ENCODE data around the gene SLC25A25.
"Not testable (repeated sequence)": the region's sequence is repeated elsewhere in the genome, so short reads cannot be mapped to it uniquely, and the experiment has no call there.

Gene SLC25A25

DNA sequence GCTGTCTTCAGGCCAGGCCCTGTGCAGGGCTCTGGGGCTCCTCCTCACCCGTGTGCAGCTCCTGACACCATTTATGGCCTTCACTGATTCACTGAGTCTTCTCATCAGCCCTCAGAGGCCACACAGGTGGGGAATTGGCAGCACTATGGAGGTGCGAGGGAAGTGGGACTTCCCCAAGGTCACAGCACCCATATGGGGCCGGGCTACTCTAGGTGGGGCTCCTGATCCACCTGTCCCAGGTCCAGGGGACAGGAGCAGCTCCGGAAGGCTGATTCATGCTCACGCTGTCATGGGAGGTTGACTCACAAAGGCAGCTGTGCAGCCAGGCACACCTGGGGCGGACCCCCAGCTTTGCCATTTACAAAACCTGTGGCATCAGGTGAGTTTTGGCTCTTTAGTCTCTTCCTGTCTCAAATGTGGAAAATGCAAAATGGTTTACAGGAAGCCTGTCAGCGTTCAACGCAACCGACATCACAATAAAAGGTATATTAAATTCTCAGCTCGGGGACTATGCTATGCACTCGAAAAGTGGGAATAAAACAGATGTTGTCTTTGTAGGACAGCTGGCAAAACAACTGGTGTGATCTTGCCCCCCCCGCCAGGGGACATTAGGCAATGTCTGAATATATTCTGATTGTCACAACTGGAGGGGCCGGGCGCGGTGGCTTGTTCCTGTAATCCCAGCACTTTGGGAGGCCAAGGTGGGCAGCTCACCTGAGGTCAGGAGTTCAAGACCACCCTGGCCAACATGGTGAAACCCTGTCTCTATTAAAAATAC, 15.9 kb upstream of the SLC25A25 start:
- DNase-seq (ENCODE audit: low spot score), result no peak

DNA sequence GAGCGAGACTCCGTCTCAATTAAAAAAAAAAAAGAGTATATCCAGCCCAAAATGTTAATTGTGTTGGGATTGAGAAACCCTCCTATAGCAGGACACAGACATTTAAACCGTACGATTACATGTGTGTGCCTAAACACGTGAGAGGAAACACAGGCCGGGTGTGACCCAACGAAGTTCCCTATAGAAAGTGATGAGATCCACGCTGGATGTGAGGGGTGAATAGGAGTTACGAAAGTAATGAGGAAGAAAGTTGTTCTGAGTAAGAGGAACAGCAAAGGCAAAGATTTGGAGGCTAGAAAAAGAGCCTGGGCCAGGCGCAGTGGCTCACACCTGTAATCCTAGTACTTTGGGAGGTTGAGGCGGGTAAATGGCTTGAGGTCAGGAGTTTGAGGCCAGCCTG, 14.5 kb upstream of the SLC25A25 start:
- no peak for DNase-seq (ENCODE audit: low spot score)

- DNase-seq (ENCODE audit: low spot score), result no peak
Observed at GRCh38 chr9:128054087-128054486, 13.9 kb upstream of the SLC25A25 start.

- no peak for DNase-seq (ENCODE audit: low spot score)
Observed at GRCh38 chr9:128055344-128056040, 12.5 kb upstream of the SLC25A25 start.

- no peak for DNase-seq (ENCODE audit: low spot score)
Observed at GRCh38 chr9:128056086-128056485, 11.9 kb upstream of the SLC25A25 start.

DNA sequence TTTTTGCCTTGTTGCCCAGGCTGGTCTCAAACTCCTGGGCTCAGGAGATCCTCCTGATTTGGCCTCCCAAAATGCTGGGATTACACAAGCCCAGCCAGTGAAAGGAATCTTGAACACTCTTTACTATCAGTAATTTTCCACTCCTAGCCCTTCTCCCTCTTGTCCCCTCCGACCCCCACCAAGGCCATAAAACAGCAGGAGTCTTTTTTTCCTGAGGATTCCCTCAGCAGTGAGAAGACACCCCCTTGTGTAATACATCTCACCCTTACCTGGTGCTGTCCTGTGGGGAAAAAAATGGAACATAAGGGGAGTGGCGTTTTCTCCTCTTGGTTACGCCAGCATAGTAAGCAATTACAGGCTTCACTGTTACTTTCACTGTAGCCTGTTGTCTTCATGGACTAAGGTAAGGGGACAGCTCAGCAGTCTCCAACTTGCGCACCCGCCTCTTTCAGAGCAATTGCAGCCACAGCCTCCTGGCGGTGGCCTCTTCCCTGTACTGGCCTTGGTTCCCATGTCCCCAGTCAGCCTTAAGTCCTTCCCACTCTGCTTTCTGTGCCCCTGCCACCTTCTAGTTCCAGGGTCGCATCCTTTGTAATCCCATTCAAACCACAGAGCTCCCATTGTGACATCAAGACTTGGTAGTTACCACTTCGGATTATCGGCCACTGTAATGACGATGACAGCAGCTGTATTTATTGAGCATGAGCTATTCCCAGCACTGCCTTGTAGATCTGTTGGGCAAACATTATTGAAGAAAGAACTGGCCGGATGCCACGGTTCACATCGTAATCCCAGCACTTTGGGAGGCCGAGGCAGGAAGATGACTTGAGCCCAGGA, 10.9 kb upstream of the SLC25A25 start:
- DNase-seq (ENCODE audit: low spot score), result no peak

- no peak for DNase-seq (ENCODE audit: low spot score)
Observed at GRCh38 chr9:128057724-128058409, 10.2 kb upstream of the SLC25A25 start.

DNA sequence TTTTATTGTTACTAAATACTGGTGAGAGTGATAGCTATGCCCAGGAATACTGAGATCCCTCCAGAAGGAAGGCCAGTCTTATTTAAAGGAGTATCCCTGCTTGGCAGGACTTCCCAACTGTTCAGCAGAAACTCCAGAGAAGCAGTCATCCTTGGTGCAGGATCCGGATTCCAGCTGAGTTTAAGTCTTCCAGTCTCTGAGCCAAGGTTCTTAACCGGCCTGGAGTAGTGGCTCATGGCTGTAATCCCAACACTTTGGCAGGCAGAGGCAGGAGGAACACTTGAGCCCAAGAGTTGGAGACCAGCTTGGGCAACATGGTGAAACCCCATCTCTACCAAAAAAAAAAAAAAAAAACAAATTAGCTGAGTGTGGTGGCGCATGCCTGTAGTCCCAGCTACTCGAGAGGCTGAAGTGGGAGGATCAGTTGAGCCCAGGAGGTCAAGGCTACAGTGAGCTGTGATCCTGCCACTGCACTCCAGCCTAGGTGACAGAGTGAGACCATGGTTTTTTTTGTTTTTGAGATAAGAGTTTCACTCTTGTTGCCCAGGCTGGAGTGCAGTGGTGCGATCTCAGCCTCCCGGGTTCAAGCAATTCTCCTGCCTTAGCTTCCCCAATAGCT, 8.6 kb upstream of the SLC25A25 start:
- DNase-seq (ENCODE audit: low spot score), result no peak

DNA sequence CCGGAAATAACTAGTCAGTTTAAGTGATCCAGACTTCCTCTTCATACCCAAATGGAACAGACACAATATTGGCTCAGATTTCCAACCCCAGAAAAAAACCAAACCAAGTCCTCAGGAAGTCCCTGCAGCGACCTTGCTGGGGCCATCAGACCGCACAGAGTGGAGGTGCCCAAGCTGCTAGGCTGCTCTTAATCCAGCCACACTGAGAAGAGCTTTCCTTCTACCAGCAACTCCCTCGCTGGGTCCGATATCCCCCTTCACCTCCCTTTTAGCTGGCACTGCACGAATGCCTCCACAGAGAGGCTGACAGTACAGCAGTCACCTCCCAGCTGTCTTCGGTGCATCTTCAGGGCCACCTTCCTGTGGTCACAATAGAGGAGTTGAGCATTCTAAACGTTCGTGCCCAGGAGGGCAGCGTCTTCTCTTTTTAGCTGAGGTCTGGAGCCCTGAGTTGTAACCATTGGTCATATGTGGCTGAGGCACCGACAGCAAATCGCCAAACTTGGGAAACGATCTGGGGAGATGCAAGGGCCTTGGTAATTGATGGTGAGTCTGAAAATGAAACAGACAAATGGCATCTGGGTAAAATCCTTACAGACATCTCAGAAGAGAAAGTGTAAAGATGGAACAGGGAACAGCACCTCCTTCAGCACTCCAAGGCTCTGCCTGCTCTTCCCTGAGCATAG, 6.6 kb upstream of the SLC25A25 start:
- no peak for DNase-seq (ENCODE audit: low spot score)

- DNase-seq (ENCODE audit: low spot score), result no peak
Observed at GRCh38 chr9:128062279-128062678, 5.8 kb upstream of the SLC25A25 start.

DNA sequence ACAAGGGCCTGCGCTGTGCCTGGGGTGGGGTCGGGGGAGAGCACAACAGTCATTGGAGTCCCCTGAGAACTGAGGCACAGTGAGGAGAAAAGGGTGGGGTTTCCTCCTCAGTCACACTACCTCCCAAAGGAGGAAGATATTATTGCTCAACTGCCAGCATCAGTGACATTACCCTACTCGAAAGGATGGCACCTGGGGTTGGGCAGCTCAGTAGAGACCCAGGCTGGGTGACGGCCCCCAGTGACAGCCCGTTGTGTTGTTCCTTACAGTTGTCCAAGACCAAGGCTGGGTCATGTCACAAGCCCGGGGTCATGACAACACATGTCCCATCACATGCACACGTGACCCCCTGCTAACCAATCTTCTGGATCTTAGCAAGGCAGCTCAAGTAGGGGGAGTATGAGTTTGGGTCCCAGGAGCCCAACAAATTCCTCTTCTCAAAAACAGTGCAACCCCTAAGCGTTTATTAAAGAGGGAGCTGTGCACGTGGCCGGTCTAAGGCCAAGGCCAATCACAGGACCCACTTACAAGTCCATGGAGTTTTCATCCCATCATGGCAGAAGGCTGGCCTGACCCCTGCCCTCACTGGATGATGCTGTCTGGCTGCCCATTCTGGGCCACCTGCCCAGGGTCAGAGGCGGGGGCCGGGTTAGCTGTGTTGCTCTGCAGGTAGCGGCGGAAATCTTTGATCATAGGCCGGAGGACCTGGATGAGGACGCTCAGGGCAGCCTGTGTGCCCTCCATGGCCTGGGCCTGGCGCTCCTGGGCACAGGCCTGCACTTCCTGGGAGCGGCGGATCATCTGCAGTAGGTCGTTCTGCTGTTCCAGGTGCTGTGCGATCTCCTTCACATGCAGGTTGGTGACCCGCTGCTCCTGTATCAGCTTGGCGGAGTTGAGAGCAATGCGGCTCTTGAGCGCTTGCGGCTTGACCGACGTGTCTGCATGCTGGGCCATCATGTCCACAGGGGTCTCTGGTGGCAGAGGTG, 4.9 kb upstream of the SLC25A25 start:
- no peak for DNase-seq (ENCODE audit: low spot score)

GRCh38 chr9:128065907-128066712, 1.9 kb upstream of the SLC25A25 start:
- no peak for DNase-seq (ENCODE audit: low spot score)

- DNase-seq (ENCODE audit: low spot score), result peak; percentile 99
Observed at GRCh38 chr9:128066713-128067644, 1.1 kb upstream of the SLC25A25 start, which contains the start of gene NAIF1. NAIF1 (minus strand) TSS chr9:128067320; CDS start chr9:128067101, 219 bp downstream.

DNA sequence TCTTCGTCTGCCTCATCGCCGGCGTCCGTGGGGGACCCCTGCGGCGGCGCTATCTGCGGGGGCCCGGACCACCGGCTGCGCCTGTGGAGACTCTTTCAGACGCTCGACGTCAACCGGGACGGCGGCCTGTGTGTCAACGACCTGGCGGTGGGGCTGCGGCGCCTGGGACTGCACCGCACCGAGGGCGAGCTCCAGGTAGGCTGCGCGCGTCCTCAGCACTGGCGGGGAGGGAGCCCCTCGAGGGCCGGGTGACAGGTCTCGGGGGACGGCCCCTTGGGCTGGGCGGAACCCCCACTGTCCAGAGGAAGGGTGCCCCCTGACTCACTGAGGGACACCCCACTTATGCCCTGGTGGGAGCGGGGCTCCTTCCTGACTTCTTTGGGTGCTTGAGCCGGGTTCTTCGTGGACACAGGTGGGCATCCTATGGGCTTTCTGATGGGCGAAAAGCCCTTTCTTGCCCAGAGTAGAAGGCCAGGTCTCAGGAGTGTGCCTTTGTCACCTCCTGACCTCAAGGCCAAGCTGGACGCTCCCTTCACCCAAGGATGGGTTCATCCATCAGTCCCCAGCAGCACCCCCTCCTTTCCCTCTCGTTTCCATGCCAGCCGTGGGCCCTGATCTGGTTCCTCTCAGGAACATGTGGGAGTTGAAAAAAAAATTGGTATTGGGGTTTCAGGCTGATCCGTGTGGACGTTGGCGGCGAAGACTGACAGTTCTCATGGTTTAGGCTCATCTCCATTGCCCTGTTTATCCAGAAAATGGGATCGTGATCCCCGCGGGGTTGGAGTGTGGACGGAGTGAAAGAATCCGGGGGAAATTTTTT, 564 bp downstream of the SLC25A25 start:
- DNase-seq (ENCODE audit: low spot score), result no peak

DNA sequence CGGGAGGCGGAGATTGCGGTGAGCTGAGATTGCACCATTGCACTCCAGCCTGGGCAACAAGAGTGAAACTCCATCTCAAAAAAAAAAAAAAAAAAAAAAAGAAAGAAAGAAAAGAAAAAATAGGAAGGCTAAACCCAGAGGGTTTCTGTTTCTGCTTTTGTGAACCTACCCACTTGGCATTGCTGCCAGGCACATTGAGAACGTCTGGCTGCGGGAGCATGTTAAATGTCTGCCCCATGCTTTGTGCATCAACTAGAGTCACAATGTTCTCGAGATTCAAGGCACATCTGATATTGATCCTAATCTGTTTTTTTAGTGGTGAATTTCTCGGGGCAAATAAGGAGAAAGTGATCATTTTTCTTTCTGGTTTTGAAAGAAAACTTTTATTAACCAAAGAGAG, 2.8 kb downstream of the SLC25A25 start:
- no peak for DNase-seq (ENCODE audit: low spot score)

GRCh38 chr9:128071475-128071874, 3.4 kb downstream of the SLC25A25 start:
- not testable (repeated sequence) for DNase-seq (ENCODE audit: low spot score)

Data from HuH-7 (cell line).